ENCODE results near the gene OLFM1.

Gene OLFM1

DNA sequence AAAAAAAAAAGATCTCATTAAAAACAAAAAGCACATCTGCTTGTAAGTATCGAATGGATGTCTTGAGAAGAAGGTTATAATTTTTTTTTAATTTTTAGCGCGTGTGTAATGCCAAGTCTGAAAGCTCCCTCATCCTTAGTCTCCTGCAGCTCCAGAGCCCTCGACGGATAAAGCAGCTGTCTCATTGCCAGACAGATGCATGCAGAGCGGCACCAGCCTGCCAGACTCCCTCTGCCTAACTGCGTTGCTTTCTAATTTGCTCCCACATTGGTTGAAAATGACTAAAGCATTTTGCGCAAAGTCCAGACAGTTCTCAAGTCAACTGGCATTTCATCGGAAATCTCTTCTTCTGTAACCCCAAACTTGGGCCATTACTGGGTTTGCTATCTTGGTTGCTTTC, 29.4 kb downstream of the OLFM1 start:
- TF ChIP-seq, protein P1, sequence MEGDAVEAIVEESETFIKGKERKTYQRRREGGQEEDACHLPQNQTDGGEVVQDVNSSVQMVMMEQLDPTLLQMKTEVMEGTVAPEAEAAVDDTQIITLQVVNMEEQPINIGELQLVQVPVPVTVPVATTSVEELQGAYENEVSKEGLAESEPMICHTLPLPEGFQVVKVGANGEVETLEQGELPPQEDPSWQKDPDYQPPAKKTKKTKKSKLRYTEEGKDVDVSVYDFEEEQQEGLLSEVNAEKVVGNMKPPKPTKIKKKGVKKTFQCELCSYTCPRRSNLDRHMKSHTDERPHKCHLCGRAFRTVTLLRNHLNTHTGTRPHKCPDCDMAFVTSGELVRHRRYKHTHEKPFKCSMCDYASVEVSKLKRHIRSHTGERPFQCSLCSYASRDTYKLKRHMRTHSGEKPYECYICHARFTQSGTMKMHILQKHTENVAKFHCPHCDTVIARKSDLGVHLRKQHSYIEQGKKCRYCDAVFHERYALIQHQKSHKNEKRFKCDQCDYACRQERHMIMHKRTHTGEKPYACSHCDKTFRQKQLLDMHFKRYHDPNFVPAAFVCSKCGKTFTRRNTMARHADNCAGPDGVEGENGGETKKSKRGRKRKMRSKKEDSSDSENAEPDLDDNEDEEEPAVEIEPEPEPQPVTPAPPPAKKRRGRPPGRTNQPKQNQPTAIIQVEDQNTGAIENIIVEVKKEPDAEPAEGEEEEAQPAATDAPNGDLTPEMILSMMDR (conservative IDR thresholded peaks at IDR 0.05) = no peak

DNA sequence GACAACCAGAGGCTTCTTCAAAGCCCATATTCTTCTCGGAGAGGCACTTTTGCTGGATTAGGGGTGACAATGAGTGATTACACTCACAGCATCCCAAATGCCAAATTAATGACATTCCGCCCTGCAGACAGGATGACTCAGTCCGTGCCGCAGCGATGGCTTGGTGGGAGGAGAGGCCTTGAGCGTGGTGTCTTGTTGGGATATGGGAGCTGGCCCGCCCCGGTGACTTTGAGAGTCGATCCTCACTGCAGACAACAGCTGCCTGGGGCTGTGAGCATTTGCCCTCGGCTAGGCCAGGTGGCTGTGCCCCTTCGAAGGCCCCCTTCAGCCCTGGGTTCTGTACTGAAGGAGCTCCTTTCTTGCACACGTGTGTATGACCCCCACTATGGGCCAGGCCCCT, 29.8 kb downstream of the OLFM1 start:
- TF ChIP-seq, protein P1 (conservative IDR thresholded peaks at IDR 0.05) = no peak
- no peak overlapping the region for H3K27ac ChIP-seq

More for the DNA sequence above, 29.4 kb downstream of the OLFM1 start:
- no peak overlapping the region for H3K27ac ChIP-seq

DNA sequence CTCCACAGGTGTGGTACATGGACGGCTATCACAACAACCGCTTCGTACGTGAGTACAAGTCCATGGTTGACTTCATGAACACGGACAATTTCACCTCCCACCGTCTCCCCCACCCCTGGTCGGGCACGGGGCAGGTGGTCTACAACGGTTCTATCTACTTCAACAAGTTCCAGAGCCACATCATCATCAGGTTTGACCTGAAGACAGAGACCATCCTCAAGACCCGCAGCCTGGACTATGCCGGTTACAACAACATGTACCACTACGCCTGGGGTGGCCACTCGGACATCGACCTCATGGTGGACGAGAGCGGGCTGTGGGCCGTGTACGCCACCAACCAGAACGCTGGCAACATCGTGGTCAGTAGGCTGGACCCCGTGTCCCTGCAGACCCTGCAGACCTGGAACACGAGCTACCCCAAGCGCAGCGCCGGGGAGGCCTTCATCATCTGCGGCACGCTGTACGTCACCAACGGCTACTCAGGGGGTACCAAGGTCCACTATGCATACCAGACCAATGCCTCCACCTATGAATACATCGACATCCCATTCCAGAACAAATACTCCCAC, 32.1 kb downstream of the OLFM1 start:
- H3K27ac ChIP-seq = no peak overlapping the region
- TF ChIP-seq, protein P1 (conservative IDR thresholded peaks at IDR 0.05) = no peak

DNA sequence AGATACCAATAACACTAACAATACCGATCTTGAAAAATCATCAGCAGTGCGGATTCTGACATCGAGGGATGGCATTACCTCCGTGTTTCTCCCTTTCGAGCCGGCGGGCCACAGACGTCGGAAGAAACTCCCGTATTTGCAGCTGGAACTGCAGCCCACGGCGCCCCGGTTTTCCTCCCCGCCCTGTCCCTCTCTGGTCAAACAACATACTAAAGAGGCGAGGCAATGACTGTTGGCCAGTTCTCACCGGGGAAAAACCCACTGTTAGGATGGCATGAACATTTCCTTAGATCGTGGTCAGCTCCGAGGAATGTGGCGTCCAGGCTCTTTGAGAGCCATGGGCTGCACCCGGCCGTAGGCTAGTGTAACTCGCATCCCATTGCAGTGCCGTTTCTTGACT, 32.8 kb downstream of the OLFM1 start:
- TF ChIP-seq, protein P1 (conservative IDR thresholded peaks at IDR 0.05) = no peak
- H3K27ac ChIP-seq = no peak overlapping the region

DNA sequence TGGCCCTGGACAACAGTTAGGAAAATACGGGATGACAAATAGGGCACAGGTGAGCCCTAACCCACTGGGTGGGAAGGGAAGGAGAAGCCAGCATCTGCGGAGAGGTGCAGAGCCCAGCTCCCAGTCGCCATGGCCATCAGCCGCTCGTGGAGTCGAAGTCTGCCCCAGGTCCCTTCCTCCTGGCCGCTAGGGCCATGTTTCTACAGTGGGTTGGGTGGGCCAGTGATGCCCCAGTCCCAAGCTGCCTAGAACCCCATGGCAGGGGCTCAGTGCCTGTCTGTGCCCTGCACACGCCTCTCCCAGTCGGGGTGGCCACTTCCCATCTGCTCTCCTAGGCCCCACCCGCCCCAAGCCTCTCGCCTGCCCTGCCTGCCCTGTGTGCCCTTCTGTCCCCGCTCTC, 34.8 kb downstream of the OLFM1 start:
- TF ChIP-seq, protein P1 (conservative IDR thresholded peaks at IDR 0.05) = no peak
- no peak overlapping the region for H3K27ac ChIP-seq

DNA sequence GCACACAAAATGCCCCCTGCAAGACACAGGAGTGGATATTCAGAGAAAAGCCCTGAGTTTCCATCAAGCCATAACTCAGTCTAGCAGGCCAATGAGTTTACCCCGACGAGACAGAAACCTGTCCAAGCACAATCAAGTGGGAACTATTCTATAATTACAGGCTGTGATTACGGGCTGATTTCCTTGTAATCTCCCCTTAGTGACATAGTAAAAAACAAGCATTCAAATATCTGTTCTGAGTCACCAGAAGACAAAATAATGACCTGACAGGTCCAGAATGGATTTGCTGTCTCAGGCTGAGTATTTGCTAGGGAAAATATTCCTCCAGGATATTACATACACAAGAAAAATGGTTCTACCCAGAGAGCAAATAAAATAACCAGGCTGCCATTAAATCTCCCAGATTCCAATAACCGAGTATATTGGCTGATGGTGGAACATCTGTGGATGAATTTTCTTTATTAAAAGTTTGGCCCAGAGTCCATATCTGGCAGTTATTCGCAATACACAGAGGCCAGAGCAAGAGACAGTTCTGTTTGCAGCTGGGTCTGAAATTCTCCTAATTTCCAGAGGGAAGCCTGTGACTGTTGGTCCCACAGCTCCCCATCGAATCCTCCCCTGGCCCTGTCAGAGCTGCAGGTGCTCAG, 35.8 kb downstream of the OLFM1 start:
- no peak overlapping the region for H3K27ac ChIP-seq
- TF ChIP-seq, protein P1 (conservative IDR thresholded peaks at IDR 0.05) = no peak

DNA sequence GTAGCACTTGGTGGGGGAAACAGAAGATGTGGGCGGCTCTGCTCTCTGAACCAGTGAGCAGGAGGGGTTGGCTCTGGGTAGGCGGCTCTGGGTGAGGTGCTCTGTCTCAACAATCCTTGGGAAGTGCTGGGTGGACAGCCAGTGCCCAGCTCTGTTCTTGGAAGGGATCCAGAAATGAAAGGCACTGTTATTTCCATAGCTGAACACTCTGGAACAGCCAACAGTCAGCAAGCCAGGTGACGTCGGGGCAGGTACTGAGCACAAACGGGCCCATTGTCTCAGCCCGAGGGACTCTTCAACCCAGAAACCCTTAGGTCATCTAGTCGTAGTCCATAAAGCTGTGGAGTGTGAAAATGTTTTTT, 36.3 kb downstream of the OLFM1 start:
- H3K27ac ChIP-seq = no peak overlapping the region
- TF ChIP-seq, protein P1 (conservative IDR thresholded peaks at IDR 0.05) = no peak

Data from VCaP (cell line).